Erythroblast (primary cell): ENCODE results near the gene DGLUCY.

Experiments used
- GATA1 ChIP-seq: IDR thresholded peaks from 2 replicates; pipeline ENCODE4 v1.6.1; 2011; ENCODE audit warnings: low read depth, mild to moderate bottlenecking, control low read depth, low read length, moderate library complexity
- POLR2A ChIP-seq: IDR thresholded peaks from 2 replicates; pipeline ENCODE4 v1.6.1; 2011; ENCODE audit warnings: mild to moderate bottlenecking, low read length

DNA sequence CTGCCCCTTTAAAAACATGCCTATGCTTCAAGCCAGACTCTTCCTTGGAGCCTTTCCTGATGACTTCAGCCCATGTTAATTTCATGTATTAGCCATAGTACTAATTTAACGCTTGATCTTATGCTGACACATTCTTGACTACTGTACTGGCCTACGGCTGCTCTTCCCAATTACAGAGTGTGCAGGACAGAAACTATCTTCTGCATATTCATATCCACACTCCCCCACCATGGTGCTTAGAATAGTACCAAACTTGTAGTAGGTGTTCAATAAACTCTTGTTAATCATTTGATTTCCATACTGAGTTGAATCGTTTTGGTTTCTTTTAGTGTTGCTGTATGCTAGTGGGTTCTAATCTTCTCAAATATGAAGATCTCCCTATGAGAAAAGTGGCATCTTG lies 21.8 kb upstream of the DGLUCY start:
- TF ChIP-seq POLR2A = no peak
- TF ChIP-seq GATA1 = no peak
